ENCODE results near the gene SMAD1. TPM values are rescaled to one million over a fixed set of nuclear protein-coding genes. Genes with fewer than 3 reads are reported as not detected.

The SMAD1 gene
- total and polyA plus RNA-seq, 11 donors, result 1.8 to 21.4 (median 14.8) TPM

DNA sequence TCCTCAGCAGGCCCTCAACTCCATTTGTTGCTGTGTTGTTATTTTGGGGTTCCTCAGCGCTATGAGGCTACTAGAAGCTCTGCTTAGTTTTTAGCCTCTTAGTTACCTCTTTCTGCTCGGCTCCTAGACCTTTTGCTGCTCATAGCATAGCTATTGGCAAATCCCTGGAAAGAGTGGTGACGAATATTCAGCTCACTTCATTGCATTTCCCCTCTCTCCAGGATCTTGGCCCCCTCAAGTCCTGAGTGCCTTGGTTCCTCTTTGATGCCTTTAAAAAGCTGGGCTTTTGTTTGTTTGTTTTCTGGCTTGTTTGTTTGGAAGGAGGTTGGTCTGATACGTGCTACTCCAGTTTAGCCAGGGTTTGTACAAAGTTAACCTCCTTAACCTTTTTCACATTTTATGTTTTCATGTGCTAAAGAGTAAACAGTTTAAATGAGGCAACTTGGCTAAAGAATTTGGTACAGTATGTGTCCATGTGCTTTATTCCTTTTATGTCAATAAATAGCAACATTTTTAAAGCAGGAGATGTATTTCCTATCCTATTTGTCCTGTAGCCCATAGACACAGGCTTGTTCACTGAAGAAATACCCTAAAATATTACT is 31.5 kb downstream of the SMAD1 start:
- TF ChIP-seq, protein P1, sequence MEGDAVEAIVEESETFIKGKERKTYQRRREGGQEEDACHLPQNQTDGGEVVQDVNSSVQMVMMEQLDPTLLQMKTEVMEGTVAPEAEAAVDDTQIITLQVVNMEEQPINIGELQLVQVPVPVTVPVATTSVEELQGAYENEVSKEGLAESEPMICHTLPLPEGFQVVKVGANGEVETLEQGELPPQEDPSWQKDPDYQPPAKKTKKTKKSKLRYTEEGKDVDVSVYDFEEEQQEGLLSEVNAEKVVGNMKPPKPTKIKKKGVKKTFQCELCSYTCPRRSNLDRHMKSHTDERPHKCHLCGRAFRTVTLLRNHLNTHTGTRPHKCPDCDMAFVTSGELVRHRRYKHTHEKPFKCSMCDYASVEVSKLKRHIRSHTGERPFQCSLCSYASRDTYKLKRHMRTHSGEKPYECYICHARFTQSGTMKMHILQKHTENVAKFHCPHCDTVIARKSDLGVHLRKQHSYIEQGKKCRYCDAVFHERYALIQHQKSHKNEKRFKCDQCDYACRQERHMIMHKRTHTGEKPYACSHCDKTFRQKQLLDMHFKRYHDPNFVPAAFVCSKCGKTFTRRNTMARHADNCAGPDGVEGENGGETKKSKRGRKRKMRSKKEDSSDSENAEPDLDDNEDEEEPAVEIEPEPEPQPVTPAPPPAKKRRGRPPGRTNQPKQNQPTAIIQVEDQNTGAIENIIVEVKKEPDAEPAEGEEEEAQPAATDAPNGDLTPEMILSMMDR (IDR thresholded peaks at IDR 0.05), result no peak
- no peak for TF ChIP-seq POLR2A (IDR thresholded peaks at IDR 0.05)
- ATAC-seq, result no peak
- 87 to 94% (median 87%) methylated on average over 4 of the region's 4 CpGs for WGBS, 4 donors
- H3K4me1 ChIP-seq, result peaks cover 0 to 27% (median 9%) of the 10 kb centered on the region in 12 donors
- H3K27ac ChIP-seq, result no peak overlapping the region
- no peak overlapping the region for H3K4me3 ChIP-seq
- H3K9me3 ChIP-seq, result peaks cover 0 to 23% (median 14%) of the 10 kb centered on the region in 12 donors
- intact Hi-C loops (cut with DNase I), result no loop called here
- H3K27me3 ChIP-seq, result no peaks in the 10 kb centered on the region
- H3K36me3 ChIP-seq, result peaks cover 0 to 15% (median 0%) of the 10 kb centered on the region in 9 donors
- no peak for DNase-seq

DNA sequence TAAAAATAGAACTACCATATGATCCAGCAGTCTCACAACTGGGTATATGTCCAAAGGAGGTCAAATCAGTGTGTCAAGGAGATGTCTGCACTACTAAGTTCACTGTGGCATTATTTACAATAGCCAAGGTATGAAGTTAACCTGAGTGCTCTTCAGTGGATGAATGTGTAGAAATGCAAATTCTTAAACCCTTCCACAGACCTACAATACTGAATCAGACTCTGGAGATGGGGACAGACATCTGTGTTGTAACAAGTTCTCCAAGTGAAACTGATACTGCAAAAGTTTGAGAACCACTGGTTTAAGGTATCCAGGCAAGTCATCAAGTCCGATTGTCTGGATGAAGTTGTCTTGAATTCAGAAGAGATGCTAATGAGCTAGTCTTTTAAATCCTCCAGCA is 38.5 kb downstream of the SMAD1 start:
- Histone ChIP-seq H3K27me3 (no peaks in the 10 kb centered on the region), H3K4me3 (no peak overlapping the region), H3K36me3 (peaks cover 0 to 9% (median 0%) of the 10 kb centered on the region in 9 donors), H3K27ac (no peak overlapping the region), H3K9me3 (no peaks in the 10 kb centered on the region), H3K4me1 (peaks cover 0 to 39% (median 16%) of the 10 kb centered on the region in 12 donors)
- ATAC-seq (no peak), DNase-seq (no peak)
- intact Hi-C loops (cut with DNase I), result no loop called here
- TF ChIP-seq, protein P1 (IDR thresholded peaks at IDR 0.05), result no peak
- TF ChIP-seq POLR2A (IDR thresholded peaks at IDR 0.05), result no peak
- WGBS, 4 donors, result 89 to 96% (median 92%) methylated on average over 1 of the region's 1 CpG

DNA sequence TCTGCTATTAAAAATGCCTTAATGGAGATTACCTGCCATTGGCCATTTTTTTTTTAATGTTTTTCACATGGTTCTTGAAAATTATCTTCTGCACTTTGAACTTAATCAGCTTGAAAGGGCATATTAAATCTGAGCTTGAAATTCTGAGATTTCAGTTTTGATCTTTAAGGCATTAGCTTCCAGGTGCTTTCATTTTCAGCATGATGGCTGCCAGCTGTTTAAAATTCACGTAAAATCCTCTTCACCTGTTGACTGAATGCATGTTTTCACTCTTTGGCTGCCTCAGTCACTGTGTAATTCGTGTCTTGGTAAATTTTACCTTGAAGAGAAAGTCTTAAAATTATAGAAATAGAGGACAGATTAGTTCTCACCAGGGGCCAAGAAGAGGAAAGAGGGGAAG is 39.6 kb downstream of the SMAD1 start:
- Histone ChIP-seq H3K36me3 (no peaks in the 10 kb centered on the region), H3K4me1 (peaks cover 0 to 48% (median 24%) of the 10 kb centered on the region in 12 donors), H3K27me3 (no peaks in the 10 kb centered on the region), H3K4me3 (no peak overlapping the region), H3K9me3 (no peaks in the 10 kb centered on the region), H3K27ac (no peak overlapping the region)
- no peak for ATAC-seq
- DNase-seq, result no peak
- 84 to 89% (median 86%) methylated on average over 2 of the region's 2 CpGs for WGBS, 4 donors
- TF ChIP-seq POLR2A (IDR thresholded peaks at IDR 0.05), result no peak
- TF ChIP-seq, protein P1 (IDR thresholded peaks at IDR 0.05), result no peak
- intact Hi-C loops (cut with DNase I), result no loop called here

DNA sequence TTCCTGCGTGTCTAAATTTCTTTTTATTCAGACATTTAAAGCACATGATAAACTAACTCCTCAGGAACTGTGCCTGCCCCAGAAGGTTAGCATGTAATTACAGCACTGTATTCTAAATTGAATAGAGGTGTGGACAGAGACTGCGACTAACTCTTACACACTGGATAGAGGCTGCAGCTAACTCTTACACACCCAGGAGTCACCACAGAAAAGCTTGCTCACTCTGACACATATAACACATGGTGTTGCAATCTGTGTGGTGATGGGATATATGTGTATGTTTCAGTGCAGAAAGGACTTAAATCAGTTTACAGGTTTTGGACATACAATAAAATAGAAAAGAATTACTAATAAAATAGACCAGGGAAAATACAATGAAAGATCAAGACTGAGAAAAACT is 41.5 kb downstream of the SMAD1 start:
- no peak for ATAC-seq
- TF ChIP-seq, protein P1 (IDR thresholded peaks at IDR 0.05), result no peak
- TF ChIP-seq POLR2A (IDR thresholded peaks at IDR 0.05), result no peak
- no peaks in the 10 kb centered on the region for H3K36me3 ChIP-seq
- no peak overlapping the region for H3K27ac ChIP-seq
- no peak for DNase-seq
- H3K9me3 ChIP-seq, result no peaks in the 10 kb centered on the region
- H3K27me3 ChIP-seq, result no peaks in the 10 kb centered on the region
- intact Hi-C loops (cut with DNase I), result no loop called here
- 89 to 98% (median 95%) methylated on average over 2 of the region's 2 CpGs for WGBS, 4 donors
- no peak overlapping the region for H3K4me3 ChIP-seq
- H3K4me1 ChIP-seq, result peaks cover 0 to 37% (median 18%) of the 10 kb centered on the region in 12 donors
